Measurements from ENCODE around the gene SBF2.

Gene SBF2

GRCh38 chr11:10309163-10310093 lies 15.4 kb upstream of the SBF2 start:
- no peak overlapping the region; the same call in 1 of the 2 replicates for H3K4me3 ChIP-seq (ENCODE audit: control insufficient read depth, low read depth, low read length)
- peak; percentile 89 for DNase-seq (ENCODE audit: low read depth)

DNA sequence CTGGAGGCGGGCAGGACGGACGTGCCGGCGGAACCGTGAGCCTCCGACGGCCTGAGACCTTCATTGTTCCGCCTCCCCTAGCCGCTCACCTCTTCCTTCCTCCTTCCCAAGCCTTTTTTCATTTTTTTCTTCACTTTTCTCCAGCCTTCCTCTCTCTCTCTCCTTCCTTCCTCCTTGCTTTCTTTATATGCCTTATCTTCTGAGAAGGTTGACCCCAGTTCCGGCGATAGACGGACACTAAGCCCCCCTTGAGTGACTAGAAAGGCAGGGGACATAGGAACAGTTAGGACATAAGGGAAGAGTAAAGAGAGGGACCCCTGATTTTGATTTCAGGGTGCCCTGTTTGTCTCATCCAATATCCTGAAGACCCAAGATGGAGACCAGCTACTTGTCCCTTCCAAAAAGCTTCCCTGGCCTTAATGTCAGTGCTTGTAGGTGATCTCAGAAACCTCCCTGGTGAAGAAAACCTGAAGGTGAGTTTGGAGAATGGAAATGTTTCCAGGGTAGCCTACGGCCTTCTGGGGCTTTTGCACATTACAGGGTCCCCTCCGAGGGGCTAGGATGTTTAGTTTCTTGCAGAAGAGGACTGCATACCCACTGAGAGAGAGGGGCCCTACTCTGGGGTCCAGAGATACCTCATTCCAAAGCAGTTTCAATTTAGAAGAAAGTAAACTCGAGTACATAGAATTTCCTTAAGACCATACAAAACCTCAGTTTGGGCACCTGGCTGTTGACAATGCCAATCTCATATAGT lies 14.4 kb upstream of the SBF2 start:
- DNase-seq (ENCODE audit: low read depth) = no peak
- peak overlapping the region; percentile 98 for H3K4me3 ChIP-seq (ENCODE audit: control insufficient read depth, low read depth, low read length)
- no peak for TF ChIP-seq CTCF (IDR thresholded peaks at IDR 0.05; ENCODE audit: control insufficient read depth, insufficient read depth, low read depth, low read length, missing control alignments)

More at GRCh38 chr11:10309163-10310093, 15.4 kb upstream of the SBF2 start:
- TF ChIP-seq CTCF (IDR thresholded peaks at IDR 0.05; ENCODE audit: control insufficient read depth, insufficient read depth, low read depth, low read length, missing control alignments) = no peak

DNA sequence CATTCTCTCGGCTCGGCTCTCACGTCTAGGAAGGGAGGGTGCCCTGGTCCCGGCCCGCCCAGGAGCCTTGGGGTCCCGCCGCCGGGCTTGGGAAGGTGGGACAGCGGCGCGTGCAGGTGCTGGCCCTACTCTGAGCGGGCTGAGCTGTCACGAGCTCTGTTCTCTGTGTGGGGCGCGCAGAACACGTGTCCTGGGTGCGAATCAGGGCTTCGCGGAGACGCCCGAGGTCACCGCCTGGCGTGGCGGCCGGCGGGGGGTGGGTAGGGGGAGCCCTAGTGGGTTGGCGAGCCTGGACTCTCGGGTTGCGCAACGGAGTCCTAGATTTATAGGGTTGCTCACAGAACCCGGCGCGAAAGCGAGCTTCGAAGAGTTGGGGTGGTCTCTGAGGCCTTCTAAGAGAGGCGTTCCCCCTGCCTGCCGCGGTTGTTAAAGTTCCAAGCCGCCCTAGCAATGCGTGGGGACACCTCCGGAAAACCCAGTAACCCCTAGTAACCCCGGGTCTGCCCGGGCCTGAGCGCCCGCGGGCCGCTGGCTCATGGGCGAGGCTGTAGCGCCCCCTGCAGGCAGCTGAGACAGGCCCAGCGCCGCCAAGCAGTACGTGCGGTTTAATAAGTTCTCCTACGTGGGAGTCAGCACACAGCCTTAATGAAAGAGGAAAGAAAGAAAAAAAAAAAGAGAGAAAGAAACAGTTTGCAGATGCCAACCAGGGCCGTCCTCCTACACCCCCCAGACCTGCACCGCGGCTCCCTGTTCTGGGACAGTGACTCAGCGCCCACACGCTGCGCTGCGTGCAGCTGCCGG lies 13.6 kb upstream of the SBF2 start:
- H3K4me3 ChIP-seq (ENCODE audit: control insufficient read depth, low read depth, low read length) = peak overlapping the region; percentile 98
- no peak for DNase-seq (ENCODE audit: low read depth)
- TF ChIP-seq CTCF (IDR thresholded peaks at IDR 0.05; ENCODE audit: control insufficient read depth, insufficient read depth, low read depth, low read length, missing control alignments) = peak; percentile 90

- DNase-seq (ENCODE audit: low read depth) = no peak
- H3K4me3 ChIP-seq (ENCODE audit: control insufficient read depth, low read depth, low read length) = peak overlapping the region; percentile 98
- TF ChIP-seq CTCF (IDR thresholded peaks at IDR 0.05; ENCODE audit: control insufficient read depth, insufficient read depth, low read depth, low read length, missing control alignments) = no peak
Observed at GRCh38 chr11:10307022-10307399, 13.0 kb upstream of the SBF2 start.

DNA sequence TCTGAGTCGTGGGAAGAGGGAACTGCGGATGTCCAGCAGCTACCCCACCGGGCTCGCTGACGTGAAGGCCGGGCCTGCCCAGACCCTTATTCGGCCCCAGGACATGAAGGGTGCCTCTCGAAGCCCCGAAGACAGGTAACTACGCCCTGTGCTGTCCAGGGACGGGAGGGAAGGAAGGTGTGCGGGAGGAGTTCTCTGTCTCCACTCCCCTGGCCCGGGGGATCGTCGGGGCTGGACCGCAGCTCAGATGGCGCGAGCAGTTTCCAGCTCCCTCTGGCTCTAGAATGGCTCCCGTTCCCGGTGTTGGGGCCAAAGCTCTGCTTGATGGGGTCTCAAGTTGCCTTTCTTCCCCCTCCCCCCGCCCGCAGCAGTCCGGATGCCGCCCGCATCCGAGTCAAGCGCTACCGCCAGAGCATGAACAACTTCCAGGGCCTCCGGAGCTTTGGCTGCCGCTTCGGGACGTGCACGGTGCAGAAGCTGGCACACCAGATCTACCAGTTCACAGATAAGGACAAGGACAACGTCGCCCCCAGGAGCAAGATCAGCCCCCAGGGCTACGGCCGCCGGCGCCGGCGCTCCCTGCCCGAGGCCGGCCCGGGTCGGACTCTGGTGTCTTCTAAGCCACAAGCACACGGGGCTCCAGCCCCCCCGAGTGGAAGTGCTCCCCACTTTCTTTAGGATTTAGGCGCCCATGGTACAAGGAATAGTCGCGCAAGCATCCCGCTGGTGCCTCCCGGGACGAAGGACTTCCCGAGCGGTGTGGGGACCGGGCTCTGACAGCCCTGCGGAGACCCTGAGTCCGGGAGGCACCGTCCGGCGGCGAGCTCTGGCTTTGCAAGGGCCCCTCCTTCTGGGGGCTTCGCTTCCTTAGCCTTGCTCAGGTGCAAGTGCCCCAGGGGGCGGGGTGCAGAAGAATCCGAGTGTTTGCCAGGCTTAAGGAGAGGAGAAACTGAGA lies 12.2 kb upstream of the SBF2 start:
- H3K4me3 ChIP-seq (ENCODE audit: control insufficient read depth, low read depth, low read length) = peak overlapping the region; percentile 98
- DNase-seq (ENCODE audit: low read depth) = no peak
- no peak for TF ChIP-seq CTCF (IDR thresholded peaks at IDR 0.05; ENCODE audit: control insufficient read depth, insufficient read depth, low read depth, low read length, missing control alignments)

Measured in AG09309 (cell line).